Left lung (tissue), 14 donors: ENCODE results near the gene OR2G2. TPM values are rescaled to one million over a fixed set of nuclear protein-coding genes. Genes with fewer than 3 reads are reported as not detected.

Experiments used
- ATAC-seq: fragments of 200-7000 bp; cut with Tn5 transposase; one replicate; pipeline ENCODE4 v1.9.1; 2020; ENCODE audit warnings: moderate library complexity
- DNase-seq, 4 donors: peaks; one replicate each; pipeline ENCODE4 v3.0.0-alpha.2; 2013 to 2020
- H3K27ac ChIP-seq, 2 donors: fragments of 200-600 bp; sonication (generic) in 1 of 2; one replicate each; pipeline versions ENCODE4 v1.5.0 to v1.8.0; 2020 to 2021
- H3K27me3 ChIP-seq, 2 donors: fragments of 200-600 bp; sonication (generic) in 1 of 2; one replicate each; pipeline versions ENCODE4 v1.5.0 to v1.8.0; 2020 to 2021
- H3K36me3 ChIP-seq, 2 donors: fragments of 200-600 bp; sonication (generic) in 1 of 2; one replicate each; pipeline versions ENCODE4 v1.5.0 to v1.8.0; 2020 to 2021
- H3K4me1 ChIP-seq, 2 donors: fragments of 200-600 bp; one replicate each; pipeline ENCODE4 v1.8.0; 2021
- H3K4me3 ChIP-seq, 2 donors: fragments of 200-600 bp; sonication (generic) in 1 of 2; one replicate each; pipeline versions ENCODE4 v1.5.0 to v1.8.0; 2020 to 2021; ENCODE audit warnings: mild to moderate bottlenecking in 1 of 2
- H3K9me3 ChIP-seq, 2 donors: fragments of 200-600 bp; sonication (generic) in 1 of 2; one replicate each; pipeline versions ENCODE4 v1.5.0 to v1.8.0; 2020 to 2021
- CTCF ChIP-seq, 2 donors: fragments of 200-600 bp; sonication (generic) in 1 of 2; IDR thresholded peaks; one replicate each; pipeline versions ENCODE4 v1.5.0 to v1.8.0; 2021; ENCODE audit warnings: antibody characterized with exemption in 2 of 2
- intact Hi-C, 2 donors: fragments of 100-400 bp; cut with DNase I; formaldehyde crosslinking; loops; one replicate each; pipeline versions ENCODE4 v1.11.2 to v1.14.2; 2022
- long read RNA-seq, 12 donors: library from polyadenylated mRNA in 2 of 12; unstranded in 2 of 12; transcript quantifications; one replicate each; pipeline ENCODE4 v2.0.0 and lab custom pipeline, GENCODE V29; 2019 to 2026
- polyA plus RNA-seq, 6 donors: library from polyadenylated mRNA; unstranded; fragments of 120-200 nt; gene quantifications; one replicate each; pipeline ENCODE4 v1.2.1, GENCODE V29; 2013; ENCODE audit not compliant: insufficient read length in 6 of 6
- total RNA-seq, 2 donors: library from RNA; stranded (reverse); fragmentation: NEBNext Ultra II Directional; extraction: Animal tissue kit (Norgen Biotek cat#: 25700); gene quantifications; one replicate each; pipeline ENCODE4 v1.2.1, GENCODE V29; 2021
- donor health status: DM: no; HTN: yes; CAD: no.
- donor health status: DM: no; HTN: no; CAD: no.

The OR2G2 gene
- total RNA-seq (not detected), polyA plus RNA-seq (not detected)
- long read RNA-seq, donor 1 = 0 reads
- long read RNA-seq, donor 2 = 0 reads
- long read RNA-seq, donor 3 = 0 reads
- long read RNA-seq, donor 4 = 0 reads
- long read RNA-seq, donor 5 = 0 reads
- long read RNA-seq, donor 6 = 0 reads
- long read RNA-seq, donor 7 = 0 reads
- long read RNA-seq, donor 8 = 0 reads
- long read RNA-seq, donor 9 = 0 reads
- long read RNA-seq, donor 10 = 0 reads
- long read RNA-seq, donor 11 = 0 reads
- long read RNA-seq, donor 12 = 0 reads

GRCh38 chr1:247588060-247588459 lies at the start of gene OR2G2:
TSS of gene OR2G2 (plus strand) at chr1:247588360. CDS start at chr1:247588360, 0 bp downstream.
- no peak for TF ChIP-seq CTCF (IDR thresholded peaks at IDR 0.05)
- no peak for DNase-seq
- no peak within 1 kb of the TSS for H3K27ac ChIP-seq
- no peaks in the 10 kb centered on the region for H3K4me1 ChIP-seq
- intact Hi-C loops = no loop called here
- no peaks in the 10 kb centered on the region for H3K36me3 ChIP-seq
- H3K4me3 ChIP-seq = no peak within 1 kb of the TSS
- H3K27me3 ChIP-seq = no peaks in the 10 kb centered on the region
- H3K9me3 ChIP-seq = peaks cover 0 to 2% of the 10 kb centered on the region in 2 donors
- no peak for ATAC-seq

GRCh38 chr1:247538561-247538960 lies 49.6 kb upstream of the OR2G2 start:
- H3K27ac ChIP-seq = no peak overlapping the region
- H3K9me3 ChIP-seq = no peaks in the 10 kb centered on the region
- DNase-seq (no peak), ATAC-seq (no peak)
- intact Hi-C loops = no loop called here
- H3K36me3 ChIP-seq = no peaks in the 10 kb centered on the region
- no peaks in the 10 kb centered on the region for H3K27me3 ChIP-seq
- TF ChIP-seq CTCF (IDR thresholded peaks at IDR 0.05) = no peak
- no peaks in the 10 kb centered on the region for H3K4me1 ChIP-seq
- H3K4me3 ChIP-seq = no peak overlapping the region

GRCh38 chr1:247539215-247539614 lies 48.9 kb upstream of the OR2G2 start:
- H3K4me3 ChIP-seq = no peak overlapping the region
- ATAC-seq = no peak
- H3K4me1 ChIP-seq = no peaks in the 10 kb centered on the region
- no peaks in the 10 kb centered on the region for H3K36me3 ChIP-seq
- no peak for TF ChIP-seq CTCF (IDR thresholded peaks at IDR 0.05)
- H3K27me3 ChIP-seq = no peaks in the 10 kb centered on the region
- intact Hi-C loops = no loop called here
- no peak overlapping the region for H3K27ac ChIP-seq
- H3K9me3 ChIP-seq = no peaks in the 10 kb centered on the region
- no peak for DNase-seq

GRCh38 chr1:247540581-247540980 lies 47.6 kb upstream of the OR2G2 start:
- H3K9me3 ChIP-seq = no peaks in the 10 kb centered on the region
- intact Hi-C loops = no loop called here
- H3K36me3 ChIP-seq = no peaks in the 10 kb centered on the region
- no peak overlapping the region for H3K27ac ChIP-seq
- H3K4me3 ChIP-seq = no peak overlapping the region
- H3K4me1 ChIP-seq = no peaks in the 10 kb centered on the region
- no peak for ATAC-seq
- no peaks in the 10 kb centered on the region for H3K27me3 ChIP-seq
- no peak for TF ChIP-seq CTCF (IDR thresholded peaks at IDR 0.05)
- no peak for DNase-seq

- no peak overlapping the region for H3K4me3 ChIP-seq
- H3K27ac ChIP-seq = no peak overlapping the region
- peaks cover 0 to 7% of the 10 kb centered on the region in 2 donors for H3K27me3 ChIP-seq
- H3K36me3 ChIP-seq = no peaks in the 10 kb centered on the region
- DNase-seq (no peak), ATAC-seq (no peak)
- intact Hi-C loops = no loop called here
- H3K4me1 ChIP-seq = no peaks in the 10 kb centered on the region
- TF ChIP-seq CTCF (IDR thresholded peaks at IDR 0.05) = no peak
- no peaks in the 10 kb centered on the region for H3K9me3 ChIP-seq
These were observed 45.3 kb upstream of the OR2G2 start for GRCh38 chr1:247542811-247543210.
